GM12872 (cell line): ENCODE data around the gene BMERB1.

ENCODE experiments used
- TF ChIP-seq, protein P1 (sequence below): IDR thresholded peaks from 3 replicates; pipeline ENCODE4 v1.5.1; 2011; ENCODE audit warnings: low read depth, mild to moderate bottlenecking, low read length, moderate library complexity; ENCODE audit not compliant: insufficient read depth

BMERB1 gene

DNA sequence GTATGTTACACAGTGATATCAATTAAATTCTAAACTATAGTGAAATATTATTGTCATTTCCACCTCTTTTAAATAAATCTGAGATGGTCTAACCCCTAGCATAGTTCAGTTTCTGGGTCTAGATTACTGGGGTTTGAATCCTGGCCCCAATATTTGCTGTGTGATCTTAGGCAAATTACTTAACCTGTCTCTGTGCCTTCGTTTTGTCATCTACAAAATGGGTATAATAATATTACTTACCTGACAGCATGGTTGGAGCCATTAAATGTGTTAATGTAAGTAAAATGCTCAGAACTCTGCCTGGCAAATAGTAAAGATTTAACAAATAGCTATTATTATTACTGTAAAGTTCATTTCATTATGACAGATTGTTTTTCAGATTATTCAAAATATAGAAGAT, 52.3 kb downstream of the BMERB1 start:
- TF ChIP-seq, protein P1, sequence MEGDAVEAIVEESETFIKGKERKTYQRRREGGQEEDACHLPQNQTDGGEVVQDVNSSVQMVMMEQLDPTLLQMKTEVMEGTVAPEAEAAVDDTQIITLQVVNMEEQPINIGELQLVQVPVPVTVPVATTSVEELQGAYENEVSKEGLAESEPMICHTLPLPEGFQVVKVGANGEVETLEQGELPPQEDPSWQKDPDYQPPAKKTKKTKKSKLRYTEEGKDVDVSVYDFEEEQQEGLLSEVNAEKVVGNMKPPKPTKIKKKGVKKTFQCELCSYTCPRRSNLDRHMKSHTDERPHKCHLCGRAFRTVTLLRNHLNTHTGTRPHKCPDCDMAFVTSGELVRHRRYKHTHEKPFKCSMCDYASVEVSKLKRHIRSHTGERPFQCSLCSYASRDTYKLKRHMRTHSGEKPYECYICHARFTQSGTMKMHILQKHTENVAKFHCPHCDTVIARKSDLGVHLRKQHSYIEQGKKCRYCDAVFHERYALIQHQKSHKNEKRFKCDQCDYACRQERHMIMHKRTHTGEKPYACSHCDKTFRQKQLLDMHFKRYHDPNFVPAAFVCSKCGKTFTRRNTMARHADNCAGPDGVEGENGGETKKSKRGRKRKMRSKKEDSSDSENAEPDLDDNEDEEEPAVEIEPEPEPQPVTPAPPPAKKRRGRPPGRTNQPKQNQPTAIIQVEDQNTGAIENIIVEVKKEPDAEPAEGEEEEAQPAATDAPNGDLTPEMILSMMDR: no peak

DNA sequence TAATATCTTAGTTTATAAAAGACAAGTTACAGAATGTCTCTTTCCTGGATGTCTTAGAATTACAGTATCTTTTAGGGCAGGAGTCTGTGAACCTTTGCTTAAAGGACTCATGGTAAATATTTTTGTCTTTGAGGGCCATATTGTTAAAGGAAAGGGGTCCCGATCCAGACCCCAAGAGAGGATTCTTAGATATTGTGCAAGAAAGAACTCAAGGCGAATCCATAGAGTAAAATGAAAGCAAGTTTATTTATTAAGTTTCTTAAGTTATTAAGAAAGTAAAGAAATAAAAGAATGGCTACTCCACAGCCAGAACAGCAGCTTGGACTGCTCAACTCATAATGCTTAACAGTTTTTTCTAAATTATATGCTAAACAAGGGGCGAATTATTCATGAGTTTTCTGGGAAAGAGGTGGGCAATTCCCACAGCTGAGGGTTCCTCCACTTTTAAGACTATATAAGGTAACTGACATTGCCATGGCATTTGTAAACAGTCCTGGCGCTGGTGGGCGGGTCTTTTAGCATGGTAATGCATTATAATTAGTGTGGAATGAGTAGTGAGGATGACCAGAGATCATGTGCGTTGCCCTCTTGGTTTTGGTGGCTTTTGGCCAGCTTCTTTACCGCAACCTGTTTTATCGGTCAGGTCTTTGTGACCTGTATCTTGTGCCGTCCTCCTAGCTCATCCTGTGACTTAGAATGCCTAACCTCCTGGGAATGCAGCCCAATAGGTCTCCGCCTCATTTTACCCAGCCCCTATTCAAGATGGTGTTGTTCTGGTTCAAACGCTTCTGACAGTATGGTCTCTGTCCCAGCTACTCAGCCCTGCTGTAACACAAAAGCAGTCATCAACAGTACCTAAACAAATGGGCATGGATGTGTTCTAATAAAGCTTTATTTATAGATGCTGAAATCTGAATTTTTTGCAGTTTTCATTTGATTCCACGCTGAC, 53.2 kb downstream of the BMERB1 start:
- TF ChIP-seq, protein P1: no peak

DNA sequence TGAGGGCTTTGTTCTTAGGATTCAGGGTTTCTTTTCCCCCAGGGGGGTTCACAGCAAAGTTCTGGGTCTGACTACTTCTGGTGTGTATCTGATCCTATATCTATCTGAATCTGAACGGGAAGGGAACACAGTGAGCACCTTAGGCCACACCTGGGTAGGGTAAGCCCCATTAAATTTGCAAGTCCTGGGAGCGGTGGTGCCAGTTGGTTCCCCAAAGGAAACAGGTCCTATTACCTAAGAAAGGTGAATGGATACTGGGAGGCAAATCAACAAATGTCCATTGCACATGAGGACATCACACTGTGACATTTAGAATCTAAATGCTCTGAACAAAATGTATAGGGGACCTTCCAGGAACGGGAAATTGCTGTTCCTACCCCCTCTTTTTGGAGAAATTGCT, 54.6 kb downstream of the BMERB1 start:
- TF ChIP-seq, protein P1: no peak

DNA sequence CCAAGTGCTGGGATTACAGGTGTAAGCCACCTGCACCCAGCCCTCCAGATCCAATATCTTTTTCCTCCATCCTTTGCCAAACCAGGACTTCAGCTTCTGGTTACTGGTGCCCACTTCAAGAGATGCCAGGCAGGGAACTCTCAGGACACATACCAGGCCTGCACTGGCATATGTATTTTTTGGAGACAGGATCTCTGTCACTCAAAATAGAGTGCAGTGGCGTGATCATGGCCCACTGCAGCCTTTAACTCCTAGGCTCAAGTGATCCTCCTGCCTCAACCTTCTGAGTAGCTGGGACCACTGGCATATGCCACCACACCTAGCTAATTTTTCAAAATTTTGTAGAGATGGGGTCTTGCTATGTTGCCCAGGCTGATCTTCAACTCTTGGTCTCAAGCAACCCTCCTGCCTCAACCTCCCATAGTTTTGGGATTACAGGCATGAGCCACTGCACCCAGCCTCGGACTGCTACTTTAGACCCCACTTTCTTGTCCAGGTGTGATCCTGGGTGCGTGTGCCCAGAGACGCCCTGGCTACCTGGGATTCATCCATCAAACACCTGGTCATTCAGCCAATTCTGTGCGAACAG, 55.8 kb downstream of the BMERB1 start:
- TF ChIP-seq, protein P1: no peak

DNA sequence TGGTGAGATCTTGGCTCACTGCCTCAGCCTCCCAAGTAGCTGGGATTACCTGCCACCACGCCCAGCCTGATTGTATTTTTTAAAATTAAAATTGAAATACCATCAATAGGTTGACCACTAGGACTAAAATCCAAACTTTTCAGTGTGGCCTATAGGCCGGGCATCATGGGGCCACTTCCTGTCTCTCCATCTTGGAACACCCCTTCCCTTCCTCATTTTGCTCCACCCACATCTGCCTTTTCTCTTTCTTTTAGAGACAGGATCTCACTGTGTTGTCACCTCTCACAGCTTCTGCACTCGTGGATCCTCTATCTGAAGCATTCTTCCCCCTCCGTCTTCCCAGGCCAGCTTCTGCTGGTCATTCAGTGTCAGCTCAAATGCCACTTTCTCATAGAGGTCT, 57.0 kb downstream of the BMERB1 start:
- TF ChIP-seq, protein P1: no peak

DNA sequence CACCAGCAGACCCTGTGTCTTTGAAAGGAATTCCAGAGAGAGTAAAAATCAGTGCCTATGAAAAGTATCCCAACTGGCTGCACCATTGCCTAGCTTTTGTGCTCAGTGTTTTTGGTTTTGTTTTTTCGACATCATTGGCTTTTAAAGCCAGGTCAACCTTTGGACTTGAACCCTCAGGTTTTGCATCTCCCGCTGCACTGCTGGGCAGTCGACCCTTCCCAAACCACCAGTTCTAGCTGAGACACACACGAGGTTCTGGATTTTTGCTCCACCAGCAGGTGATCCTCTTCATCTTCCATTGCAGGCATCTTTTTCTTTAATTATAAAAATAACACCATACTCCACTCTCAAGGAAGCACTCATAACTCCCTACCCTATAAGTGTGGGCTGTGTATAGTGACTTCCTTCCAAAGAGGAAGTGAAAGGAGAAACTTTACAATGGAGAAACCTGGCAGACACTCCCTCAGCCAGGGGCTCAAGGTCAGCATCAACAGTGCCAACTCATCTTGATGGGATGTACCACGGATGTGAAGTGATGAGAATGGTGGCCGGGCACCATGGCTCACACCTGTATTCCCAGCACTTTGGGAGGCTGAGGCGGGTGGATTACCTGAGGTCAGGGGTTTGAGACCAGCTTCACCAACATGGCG, 57.8 kb downstream of the BMERB1 start:
- TF ChIP-seq, protein P1: no peak

DNA sequence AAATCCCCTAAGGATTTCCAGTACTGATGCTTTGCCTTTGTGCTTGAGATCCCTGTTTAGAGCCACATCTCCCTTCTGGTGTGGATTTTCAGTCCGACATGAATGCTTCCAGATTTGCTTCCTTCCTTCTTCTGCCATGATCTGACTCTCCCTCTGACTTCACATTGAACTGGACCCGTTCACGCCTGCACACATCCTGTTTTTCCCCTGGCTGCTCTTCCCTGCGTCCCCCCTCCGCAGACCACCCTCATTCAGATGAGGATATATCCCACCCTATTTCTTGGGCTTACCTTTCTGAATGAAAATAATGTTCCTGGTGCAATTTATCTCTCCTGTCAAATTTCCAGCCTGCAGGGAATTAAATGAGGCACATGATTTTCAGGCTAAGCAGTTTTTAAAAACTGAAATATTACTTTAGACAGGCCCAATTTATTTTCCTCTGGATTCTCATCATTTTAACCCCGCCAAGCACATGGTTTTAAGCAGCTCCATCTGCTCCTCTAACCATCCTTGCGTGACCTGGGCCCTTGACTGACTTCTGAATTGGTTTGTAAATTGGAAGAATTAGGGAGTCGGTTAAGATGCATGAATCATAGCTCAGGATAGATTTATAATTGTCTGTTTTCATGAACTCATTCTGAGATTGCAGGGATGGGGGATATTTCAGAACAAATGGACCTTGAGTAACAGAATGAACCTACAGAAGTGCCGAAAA, 59.2 kb downstream of the BMERB1 start:
- TF ChIP-seq, protein P1: no peak
